GM18505 (cell line): Measurements from ENCODE around the gene NEK4.

Experiments
- ATAC-seq: cut with Tn5 transposase; IDR thresholded peaks from one replicate; pipeline ENCODE4 v1.9.1; 2021; ENCODE audit not compliant: unreplicated experiment
- POLR2A ChIP-seq: IDR thresholded peaks from 4 replicates; pipeline ENCODE4 v1.6.1; 2011; ENCODE audit warnings: borderline replicate concordance; ENCODE audit not compliant: insufficient read depth, insufficient read length; ENCODE audit errors: extremely low read depth

The NEK4 gene

GRCh38 chr3:52722491-52722890 is 48.2 kb downstream of the NEK4 start:
- no peak for TF ChIP-seq POLR2A
- no peak for ATAC-seq

GRCh38 chr3:52721730-52722008 is 49.1 kb downstream of the NEK4 start:
- TF ChIP-seq POLR2A, result no peak

GRCh38 chr3:52721002-52721729 is 49.6 kb downstream of the NEK4 start:
- peak; percentile 64 for ATAC-seq
- TF ChIP-seq POLR2A, result no peak

More at GRCh38 chr3:52721730-52722008, 49.1 kb downstream of the NEK4 start:
- no peak for ATAC-seq

DNA sequence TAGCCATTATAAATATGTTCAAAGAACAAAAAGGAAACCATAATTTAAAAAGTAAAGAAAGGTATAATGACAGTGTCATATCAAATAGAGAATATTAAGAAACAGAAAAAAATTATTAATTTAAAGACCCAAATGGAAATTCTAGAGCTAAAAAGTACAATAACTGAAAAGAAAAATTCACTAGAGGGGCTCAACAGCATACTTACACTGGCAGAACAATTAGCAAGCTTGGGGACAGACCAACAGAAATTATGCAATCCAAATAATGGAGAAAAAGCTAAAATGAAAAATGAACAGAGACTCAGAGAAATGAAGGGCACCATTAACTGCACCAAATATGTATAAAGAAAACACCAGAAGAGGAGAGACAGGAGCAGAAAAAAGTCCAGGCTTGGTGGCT is 51.1 kb downstream of the NEK4 start:
- no peak for ATAC-seq
- no peak for TF ChIP-seq POLR2A

DNA sequence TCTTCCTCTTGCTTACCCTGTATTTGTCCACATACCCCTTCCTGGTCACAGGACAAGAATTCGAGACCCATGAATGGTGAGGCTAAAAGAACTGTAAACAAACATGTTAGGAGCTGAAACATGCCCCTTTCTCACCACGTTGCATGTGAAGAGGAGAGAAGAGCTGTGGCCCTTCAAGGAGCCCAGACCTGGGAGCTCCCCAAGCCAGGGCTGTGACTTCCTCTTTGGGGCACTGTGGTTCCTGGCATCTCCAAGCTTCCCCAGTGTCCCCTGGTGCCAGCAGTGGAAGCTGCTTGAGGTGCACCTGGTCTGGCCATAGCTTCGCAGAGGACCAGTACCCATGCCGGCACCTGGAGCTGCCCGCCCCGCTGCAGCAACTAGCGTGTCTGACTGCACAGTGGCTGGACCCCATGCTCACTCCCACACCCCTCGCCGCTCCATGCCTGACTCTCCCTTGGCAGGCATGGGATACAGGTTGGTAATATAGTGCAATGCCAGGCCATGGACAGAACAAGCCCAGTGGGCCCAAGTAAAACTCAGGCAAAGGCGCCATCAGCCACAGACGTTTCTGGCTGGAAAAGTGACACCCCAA is 54.9 kb downstream of the NEK4 start:
- ATAC-seq, result no peak
- no peak for TF ChIP-seq POLR2A

- no peak for TF ChIP-seq POLR2A
- ATAC-seq, result no peak
These were observed 56.1 kb downstream of the NEK4 start for GRCh38 chr3:52714335-52715302.

DNA sequence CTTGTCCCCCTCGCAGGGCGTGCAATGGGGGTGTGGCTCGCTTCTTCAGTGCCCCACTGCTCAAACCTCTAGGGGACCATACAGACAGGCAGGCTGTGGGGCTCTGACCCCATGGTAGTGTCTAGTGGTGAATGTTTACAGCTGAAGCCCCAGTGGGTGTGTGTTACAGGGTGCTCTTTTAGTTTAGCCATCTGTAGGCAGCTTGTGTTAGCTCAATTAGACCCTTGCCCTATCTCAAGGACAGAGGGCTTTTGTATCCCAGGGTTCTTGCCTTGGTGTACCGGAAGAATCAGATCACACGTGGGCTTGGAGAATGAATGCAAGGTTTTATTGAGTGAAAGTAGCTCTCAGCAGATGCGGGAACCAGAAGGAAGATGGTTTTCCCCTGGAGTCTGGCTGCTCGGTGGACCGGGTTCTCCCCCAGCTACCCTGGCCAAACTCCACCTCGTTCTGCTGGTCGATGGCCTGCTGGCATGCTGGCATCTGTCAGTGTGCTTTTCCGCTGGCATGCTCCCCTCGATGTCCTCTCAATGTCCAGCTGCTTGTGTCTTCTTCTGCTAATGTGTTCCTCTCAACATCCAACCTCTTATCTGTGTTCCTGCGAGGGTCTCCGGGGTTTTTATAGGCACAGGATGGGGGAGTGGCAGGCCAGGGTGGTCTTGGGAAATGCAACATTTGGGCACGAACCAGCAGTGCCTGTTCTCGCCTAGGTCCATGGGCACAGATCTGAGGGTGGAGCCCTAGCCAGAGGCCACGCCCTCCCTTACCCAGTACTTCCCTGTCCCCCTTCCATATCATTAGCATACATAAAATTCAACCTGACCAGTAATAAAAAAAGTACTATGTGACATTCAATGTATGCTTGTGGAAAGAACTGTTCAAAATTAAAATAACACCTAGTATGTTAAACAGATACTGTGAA is 58.2 kb downstream of the NEK4 start:
- TF ChIP-seq POLR2A, result no peak
- no peak for ATAC-seq

- TF ChIP-seq POLR2A, result no peak
- ATAC-seq, result no peak
These were observed 60.2 kb downstream of the NEK4 start for GRCh38 chr3:52710512-52710911.

DNA sequence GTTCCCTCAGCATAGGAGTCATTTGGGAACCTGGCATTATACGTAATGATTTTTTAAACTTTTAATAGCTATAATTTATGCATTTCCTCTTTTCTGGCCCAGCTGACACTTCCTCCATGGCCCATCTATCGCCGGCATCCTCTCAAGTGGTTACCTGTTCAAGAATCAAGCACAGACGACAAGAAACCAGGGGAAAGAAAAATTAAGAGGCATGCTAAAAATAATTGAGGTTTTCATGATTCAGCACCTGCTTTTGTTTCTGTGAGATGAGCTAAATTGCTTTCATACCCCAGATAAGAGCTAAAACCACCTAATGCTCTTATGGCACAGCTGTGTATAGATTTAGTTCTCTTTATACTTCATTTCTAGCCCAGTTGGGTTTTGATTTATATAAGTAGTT is 63.2 kb downstream of the NEK4 start:
- no peak for ATAC-seq
- TF ChIP-seq POLR2A, result no peak

DNA sequence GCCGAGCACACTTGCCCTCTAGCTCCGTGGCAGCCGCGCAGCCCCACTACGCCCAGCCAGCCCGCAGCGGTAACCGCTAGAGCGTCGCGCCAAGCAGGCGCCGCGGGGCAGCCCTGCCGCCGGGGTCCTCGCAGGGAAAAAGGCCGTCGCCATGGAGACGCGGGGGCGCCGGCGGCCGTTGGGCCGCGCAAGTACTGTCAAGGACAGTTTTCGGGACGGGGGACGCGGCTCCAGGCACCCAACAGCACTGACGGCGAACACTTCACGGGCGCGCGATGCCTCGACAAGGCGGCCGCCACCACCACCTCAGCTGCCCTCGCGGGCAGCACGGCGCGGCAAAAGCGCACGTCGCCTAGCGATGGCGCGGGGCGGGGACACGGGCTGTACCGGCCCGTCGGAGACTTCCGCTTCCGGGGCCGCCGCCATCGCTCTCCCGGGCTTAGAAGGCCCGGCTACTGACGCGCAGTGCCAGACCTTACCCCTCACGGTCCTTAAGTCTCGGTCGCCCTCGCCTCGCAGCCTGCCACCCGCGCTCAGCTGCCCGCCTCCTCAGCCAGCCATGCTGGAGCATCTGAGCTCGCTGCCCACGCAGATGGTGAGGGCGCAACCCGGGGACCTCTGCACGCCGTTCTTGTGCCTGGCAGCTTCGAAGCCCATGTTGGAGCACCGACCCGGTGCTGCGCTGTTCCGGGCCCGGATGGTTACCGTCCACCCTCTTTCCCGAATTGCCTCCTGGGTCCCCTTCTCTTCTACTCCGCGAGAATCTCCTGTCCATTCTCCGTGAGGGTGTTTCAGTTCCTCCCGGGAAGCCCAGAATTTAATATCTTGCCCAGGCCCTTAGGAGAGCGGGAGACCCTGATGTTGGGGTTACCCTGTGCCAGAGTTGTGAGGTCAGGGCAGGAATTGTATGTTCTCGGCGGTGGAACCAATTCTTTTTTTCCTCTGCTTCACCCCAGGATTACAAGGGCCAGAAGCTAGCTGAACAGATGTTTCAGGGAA is 64.8 kb downstream of the NEK4 start, which contains the start of the genes GLT8D1 and SPCS1:
Gene GLT8D1 (minus strand): TSS at position 104 of the 999 bp plus-strand sequence. CDS start 5,331 bp downstream, outside the sequence.
Gene SPCS1 (plus strand): TSS at position 419 of the 999 bp plus-strand sequence. CDS start 141 bp downstream, at position 560.
- peak; percentile 81 for TF ChIP-seq POLR2A
- peak; percentile 71 for ATAC-seq

DNA sequence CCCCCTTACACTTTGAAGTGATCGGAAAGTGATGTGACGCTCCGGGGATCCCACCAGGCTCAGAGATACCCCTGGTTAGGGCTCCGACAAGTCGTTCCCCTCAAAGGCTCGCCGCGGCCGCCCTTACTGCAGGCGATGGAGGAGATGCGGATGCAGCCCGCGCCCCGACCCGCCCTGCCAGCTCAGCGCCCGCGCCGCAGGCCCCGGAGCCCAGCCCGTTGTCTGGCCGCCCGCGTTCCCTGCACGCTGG is 65.4 kb downstream of the NEK4 start:
- no peak for TF ChIP-seq POLR2A
- no peak for ATAC-seq

DNA sequence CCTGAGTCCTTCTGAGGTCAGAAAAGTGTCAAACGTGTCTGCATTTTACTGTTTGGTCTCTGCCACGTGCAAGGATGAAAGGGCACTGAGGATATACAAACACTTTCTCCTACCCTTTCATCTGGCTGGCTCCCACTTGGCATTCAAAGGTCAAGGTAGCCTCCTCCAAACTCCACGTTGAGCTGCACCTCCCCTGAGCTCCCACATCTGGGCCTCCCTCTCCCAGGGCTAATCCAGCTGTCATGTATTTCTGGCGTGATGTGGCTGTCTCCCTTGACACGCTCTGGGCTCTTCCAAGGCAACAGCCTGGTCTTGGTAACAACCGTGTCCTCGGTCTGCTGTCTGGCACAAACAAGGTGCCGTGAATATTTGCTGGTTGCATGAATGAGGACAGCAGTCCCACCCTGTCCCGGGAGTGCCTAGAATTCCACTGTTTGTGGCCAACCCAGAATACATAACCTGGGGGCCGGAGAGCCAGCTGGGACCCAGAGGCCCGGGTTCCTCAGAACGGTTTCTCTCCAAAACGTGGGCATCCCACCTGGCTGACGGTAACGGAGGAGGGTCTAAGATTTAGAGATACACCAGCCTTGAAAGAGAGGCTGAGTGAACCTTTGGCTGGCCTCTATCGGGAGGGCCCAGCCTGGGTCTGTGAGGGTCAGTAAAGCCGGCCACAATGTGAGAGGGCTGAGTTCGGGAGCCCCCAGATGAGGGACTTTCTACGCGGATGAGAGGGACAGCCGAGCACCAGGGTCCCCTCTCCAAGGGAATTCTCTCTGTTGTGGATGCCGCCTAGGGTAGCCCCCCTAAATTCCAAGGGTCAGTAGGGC is 65.9 kb downstream of the NEK4 start:
- no peak for TF ChIP-seq POLR2A
- no peak for ATAC-seq

GRCh38 chr3:52703341-52703740 is 67.4 kb downstream of the NEK4 start:
- no peak for ATAC-seq
- no peak for TF ChIP-seq POLR2A
